ENCODE data around the gene CCDC160.

The CCDC160 gene

GRCh38 chrX:134247492-134247891, 10.5 kb downstream of the CCDC160 start:
- Histone ChIP-seq H3K4me3 (ENCODE audit: low read depth, low read length) (no peak overlapping the region), H3K4me1 (no peaks in the 10 kb centered on the region), H3K27me3 (no peaks in the 10 kb centered on the region), H3K9me3 (no peaks in the 10 kb centered on the region), H3K36me3 (no peaks in the 10 kb centered on the region)
- TF ChIP-seq CTCF (IDR thresholded peaks at IDR 0.05; ENCODE audit: low read depth, low read length): no peak
- DNase-seq: no peak

- no peak for DNase-seq
- TF ChIP-seq CTCF (IDR thresholded peaks at IDR 0.05; ENCODE audit: low read depth, low read length): no peak
- Histone ChIP-seq H3K36me3 (no peaks in the 10 kb centered on the region), H3K4me1 (no peaks in the 10 kb centered on the region), H3K27me3 (no peaks in the 10 kb centered on the region), H3K9me3 (no peaks in the 10 kb centered on the region), H3K4me3 (ENCODE audit: low read depth, low read length) (no peak overlapping the region)
These were observed 12.3 kb downstream of the CCDC160 start for GRCh38 chrX:134249241-134249640.

GRCh38 chrX:134251241-134251640, 14.3 kb downstream of the CCDC160 start:
- H3K4me3 ChIP-seq (ENCODE audit: low read depth, low read length): no peak overlapping the region
- H3K4me1 ChIP-seq: no peaks in the 10 kb centered on the region
- no peak for DNase-seq
- H3K27me3 ChIP-seq: no peaks in the 10 kb centered on the region
- no peaks in the 10 kb centered on the region for H3K36me3 ChIP-seq
- TF ChIP-seq CTCF (IDR thresholded peaks at IDR 0.05; ENCODE audit: low read depth, low read length): no peak
- no peaks in the 10 kb centered on the region for H3K9me3 ChIP-seq

- no peaks in the 10 kb centered on the region for H3K36me3 ChIP-seq
- no peak overlapping the region for H3K4me3 ChIP-seq (ENCODE audit: low read depth, low read length)
- H3K4me1 ChIP-seq: no peaks in the 10 kb centered on the region
- H3K9me3 ChIP-seq: no peaks in the 10 kb centered on the region
- DNase-seq: no peak
- no peak for TF ChIP-seq CTCF (IDR thresholded peaks at IDR 0.05; ENCODE audit: low read depth, low read length)
- H3K27me3 ChIP-seq: no peaks in the 10 kb centered on the region
These were observed 17.5 kb downstream of the CCDC160 start for GRCh38 chrX:134254511-134254910.

- Histone ChIP-seq H3K4me1 (no peaks in the 10 kb centered on the region), H3K36me3 (no peaks in the 10 kb centered on the region), H3K9me3 (no peaks in the 10 kb centered on the region), H3K27me3 (no peaks in the 10 kb centered on the region), H3K4me3 (ENCODE audit: low read depth, low read length) (no peak overlapping the region)
- TF ChIP-seq CTCF (IDR thresholded peaks at IDR 0.05; ENCODE audit: low read depth, low read length): no peak
- no peak for DNase-seq
These were observed 18.6 kb downstream of the CCDC160 start for GRCh38 chrX:134255555-134255954.

GRCh38 chrX:134256684-134257083, 19.7 kb downstream of the CCDC160 start:
- Histone ChIP-seq H3K4me1 (no peaks in the 10 kb centered on the region), H3K9me3 (no peaks in the 10 kb centered on the region), H3K4me3 (ENCODE audit: low read depth, low read length) (no peak overlapping the region), H3K27me3 (no peaks in the 10 kb centered on the region), H3K36me3 (no peaks in the 10 kb centered on the region)
- no peak for DNase-seq
- TF ChIP-seq CTCF (IDR thresholded peaks at IDR 0.05; ENCODE audit: low read depth, low read length): no peak
